GM21529 (cell line): ENCODE results near the gene ZNF521.
A peak's percentile ranks its signal among the peaks of the same experiment; 100 is the strongest.

ENCODE experiments used
- ATAC-seq: cut with Tn5 transposase; IDR thresholded peaks from one replicate; pipeline ENCODE4 v1.9.1; 2021; ENCODE audit not compliant: unreplicated experiment

ZNF521 gene

GRCh38 chr18:25351777-25352628 lies at the start of gene ZNF521:
ZNF521 (minus strand) TSS chr18:25352166; CDS start chr18:25350946, 1,220 bp downstream.
- peak; percentile 67 for ATAC-seq

- ATAC-seq = no peak
Observed at GRCh38 chr18:25399554-25399953, 47.6 kb upstream of the ZNF521 start.

DNA sequence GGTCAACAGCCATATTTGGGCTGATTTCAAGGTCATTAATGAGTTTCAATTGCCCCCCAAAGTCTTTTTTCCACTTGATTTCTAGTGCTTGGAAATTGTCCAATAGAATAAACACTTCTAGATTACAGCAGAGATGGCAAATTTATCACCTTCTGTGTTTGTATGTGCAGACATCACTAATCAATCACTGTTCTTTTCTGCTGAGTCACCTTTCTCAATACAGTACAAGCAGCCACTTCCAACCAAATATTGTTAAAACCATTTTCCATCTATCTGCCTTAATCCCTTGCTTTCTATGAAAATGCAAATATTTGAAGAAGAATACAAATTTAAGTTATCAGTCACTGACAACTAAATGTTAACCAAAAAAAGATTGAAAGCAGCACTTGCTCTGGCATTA lies 40.2 kb upstream of the ZNF521 start:
- ATAC-seq = no peak

DNA sequence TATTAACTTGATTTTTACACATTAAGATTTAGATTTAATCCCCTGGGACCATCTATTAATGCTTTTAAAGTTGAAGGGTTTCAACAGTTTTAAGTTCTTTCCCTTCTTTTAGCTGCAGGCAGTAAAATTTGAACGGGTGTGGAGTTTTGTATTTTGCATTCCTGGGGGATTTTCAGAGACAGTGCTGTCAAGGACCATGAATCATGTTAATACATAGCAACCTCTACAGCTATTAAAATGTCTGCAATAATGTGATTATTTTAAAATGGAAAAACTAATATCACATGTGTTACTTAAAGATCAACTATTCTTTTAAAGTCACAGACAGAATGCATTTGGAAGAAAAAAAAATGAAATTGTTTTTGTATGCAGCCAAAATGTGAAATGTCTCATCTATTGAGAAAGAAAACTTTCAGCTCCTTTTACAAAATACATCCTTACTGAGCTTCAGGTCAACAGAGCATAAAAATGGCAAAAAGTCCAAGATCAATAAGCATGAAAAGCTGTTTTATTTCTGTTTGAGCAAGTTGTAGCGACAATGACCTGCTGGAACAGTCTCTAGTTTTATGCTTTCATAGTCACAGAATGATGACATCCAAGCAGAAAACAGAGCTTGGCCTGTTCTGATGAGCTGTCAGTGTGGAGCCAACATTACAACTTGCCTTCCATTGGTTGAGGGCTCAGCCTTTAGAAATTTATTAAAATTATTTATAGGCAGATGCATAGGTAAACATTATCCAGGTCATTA lies 21.6 kb upstream of the ZNF521 start:
- ATAC-seq = no peak

GRCh38 chr18:25370391-25370790 lies 18.4 kb upstream of the ZNF521 start:
- ATAC-seq = no peak

DNA sequence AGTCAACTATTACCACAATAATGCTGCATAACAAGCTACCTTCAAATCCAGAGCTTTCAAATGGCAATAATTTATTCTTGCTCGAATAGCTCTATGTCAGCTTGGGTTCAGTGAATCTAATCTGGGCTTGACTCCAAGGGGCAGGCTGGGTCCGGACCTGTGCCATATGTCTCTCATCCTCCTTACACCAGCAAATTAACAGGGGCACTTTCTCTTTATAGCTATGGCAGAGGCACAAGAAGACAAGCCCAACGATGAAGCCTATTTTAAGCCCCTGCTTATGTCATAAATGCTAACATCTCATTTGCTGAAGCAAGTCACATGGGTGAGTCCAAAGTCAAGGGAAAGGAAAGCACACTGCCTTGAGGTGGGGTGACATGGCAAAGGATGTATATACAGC lies 13.3 kb upstream of the ZNF521 start:
- no peak for ATAC-seq

- ATAC-seq = no peak
Observed at GRCh38 chr18:25364732-25365131, 12.8 kb upstream of the ZNF521 start.

DNA sequence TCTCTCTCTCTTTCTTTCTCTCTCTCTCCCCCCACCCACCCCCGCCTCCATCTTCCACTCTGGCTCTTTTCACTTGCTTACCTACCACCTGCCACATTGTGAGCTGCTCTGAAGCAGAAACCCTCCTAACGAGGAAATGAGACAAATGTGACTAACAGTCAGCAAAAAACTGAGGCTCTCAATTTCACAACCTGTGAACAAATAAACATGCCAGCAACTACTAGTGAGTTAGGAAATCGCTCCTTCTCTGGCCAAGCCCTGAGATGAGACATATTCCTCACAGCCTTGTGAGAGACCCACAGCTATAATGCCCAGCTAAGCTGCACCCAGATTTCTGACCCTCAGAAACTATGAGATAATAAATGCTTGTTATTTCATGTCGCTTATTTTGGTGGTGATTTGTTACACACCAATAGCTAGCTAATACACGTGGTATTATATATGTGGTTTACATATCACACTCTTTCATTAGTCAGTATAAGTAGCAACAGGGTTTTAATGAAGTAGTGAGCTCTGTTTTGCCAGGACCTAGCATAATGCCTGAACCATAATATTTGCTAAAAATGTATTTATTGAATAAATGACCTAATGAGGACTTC lies 8.4 kb upstream of the ZNF521 start:
- ATAC-seq = no peak

GRCh38 chr18:25353080-25353479 lies 1.1 kb upstream of the ZNF521 start:
- ATAC-seq = no peak

DNA sequence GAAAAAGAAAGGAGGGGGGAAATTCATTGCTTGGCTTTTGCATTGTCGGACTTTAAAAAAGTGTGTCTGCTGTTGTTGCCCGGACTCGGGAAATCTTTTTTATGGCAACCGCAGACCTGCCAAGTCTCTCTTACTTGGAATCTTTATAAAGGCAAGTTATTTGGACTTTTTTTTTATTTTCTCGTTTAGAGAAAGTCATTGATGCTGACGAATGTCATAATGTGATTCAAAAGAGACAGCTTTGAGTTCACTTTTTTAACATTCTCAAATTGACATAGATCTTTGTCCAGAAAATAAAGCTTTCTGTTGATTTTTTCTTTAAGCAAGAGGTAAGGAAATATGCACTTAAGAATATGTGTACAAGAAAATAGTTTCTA lies 651 bp upstream of the ZNF521 start:
- no peak for ATAC-seq

DNA sequence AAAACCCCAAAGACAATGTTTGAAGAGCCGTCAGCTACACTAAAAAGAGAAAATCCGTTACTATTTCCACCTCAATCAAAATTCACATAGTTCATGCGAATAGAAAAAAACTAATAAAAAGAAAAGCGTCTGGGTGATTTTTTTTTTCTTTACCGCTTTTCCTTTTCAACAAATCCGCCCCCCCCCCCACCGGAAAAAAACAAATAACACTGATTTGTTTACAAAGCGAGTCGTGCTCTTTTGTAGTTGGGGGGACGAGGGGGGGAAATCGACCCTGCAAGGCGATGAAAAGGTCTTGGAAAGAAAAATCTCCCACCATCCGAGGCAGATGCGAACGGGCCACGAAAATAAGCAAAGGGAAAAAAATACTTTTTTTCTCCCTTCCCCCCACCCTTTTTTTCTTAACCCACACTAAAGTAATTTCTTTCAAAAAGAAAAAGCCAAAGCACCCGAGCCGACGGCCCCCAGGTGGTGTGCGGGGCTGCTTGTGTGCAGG lies 638 bp downstream of the ZNF521 start:
- no peak for ATAC-seq

DNA sequence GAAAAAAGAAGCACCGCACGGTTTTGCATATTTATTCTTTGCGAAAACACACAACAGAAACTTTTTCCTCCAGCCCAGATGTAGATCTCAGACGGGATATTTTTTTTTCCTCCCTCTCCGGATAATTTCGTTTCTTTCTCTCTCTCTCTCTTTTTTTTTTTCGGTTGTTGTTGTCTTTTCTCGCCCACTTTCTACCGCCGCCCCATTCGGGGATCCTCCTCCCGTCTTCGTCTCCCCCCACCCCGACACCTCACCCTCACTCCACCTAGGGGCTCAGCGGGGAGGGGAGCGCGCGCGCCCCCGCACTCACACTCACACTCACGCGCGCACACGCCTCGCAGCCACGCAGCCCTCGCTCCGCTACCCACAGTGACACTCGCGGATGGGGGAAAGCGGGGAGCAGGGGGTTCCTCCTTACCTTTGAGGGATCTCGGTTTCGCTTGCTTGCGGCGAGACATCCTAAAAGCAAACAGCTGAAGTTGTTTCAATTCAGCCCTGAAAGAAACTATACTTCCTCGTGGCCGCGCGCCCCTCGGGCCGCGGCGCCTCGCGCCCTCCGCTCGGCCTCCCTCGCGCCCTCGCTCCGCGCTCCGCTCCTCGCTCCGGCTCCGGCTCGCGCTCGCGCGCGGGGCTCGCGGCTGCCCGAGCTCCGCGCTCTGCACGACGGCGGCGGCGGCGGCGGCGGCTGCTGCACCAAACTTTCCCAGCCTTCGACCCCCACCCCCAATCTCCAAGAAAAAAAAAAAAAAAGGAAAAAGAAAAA lies 1.3 kb downstream of the ZNF521 start:
- no peak for ATAC-seq

DNA sequence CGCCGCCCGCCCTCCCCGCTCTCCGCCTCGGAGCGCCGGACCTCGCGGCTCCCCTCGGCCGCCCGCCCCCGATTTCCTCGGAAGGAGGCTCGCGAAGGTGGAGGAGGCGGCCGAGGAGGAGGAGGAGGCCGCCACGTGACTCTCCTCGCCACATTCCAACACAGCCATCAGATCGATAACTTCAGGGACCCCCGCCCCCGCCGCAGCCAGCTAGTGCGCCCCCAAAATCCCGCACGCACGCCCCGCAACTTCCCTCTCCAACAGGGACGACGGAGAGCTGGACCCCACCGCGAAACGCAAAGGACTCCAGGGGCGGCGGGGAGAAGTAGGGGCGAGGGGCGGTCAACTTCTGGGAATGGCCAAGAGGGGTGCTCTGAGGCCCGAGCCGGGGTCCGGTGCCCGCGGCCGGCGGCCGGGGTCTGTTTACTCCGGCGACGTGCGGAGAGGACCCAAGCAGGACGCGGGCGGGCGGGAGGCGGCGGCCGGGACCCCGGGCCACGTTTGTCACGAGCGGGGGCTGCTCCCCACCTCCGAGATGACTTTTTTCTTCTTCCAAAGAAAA lies 2.0 kb downstream of the ZNF521 start:
- no peak for ATAC-seq

GRCh38 chr18:25349131-25349925 lies 2.6 kb downstream of the ZNF521 start:
- ATAC-seq = no peak

GRCh38 chr18:25348386-25349130 lies 3.4 kb downstream of the ZNF521 start:
- no peak for ATAC-seq

DNA sequence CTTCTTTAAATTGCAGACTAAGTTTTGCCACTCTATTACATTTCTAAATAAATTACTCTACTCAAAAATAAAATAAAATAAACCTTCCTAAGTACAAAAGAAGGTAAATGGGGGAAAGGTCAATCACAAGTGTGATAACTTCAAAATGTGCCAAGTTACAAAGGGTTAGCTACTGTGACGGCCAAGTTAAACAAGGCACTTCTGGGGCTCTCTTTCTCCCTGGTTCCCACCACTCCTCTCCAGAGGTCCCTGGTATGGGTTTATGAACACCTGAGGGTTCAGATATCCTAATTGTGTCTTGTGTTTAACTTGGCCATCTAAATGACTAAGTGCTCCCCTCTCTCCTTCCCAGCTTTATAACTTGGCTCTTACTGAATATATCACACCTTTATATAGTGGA lies 5.4 kb downstream of the ZNF521 start:
- no peak for ATAC-seq

- no peak for ATAC-seq
Observed at GRCh38 chr18:25345081-25345866, 6.7 kb downstream of the ZNF521 start.

- ATAC-seq = no peak
Observed at GRCh38 chr18:25341831-25342230, 10.1 kb downstream of the ZNF521 start.
